Kidney (tissue), 14 donors: ENCODE data around the gene ECHDC3. TPM values are rescaled to one million over a fixed set of nuclear protein-coding genes. Genes with fewer than 3 reads are reported as not detected.

Experiments
- DNase-seq, 5 donors: peaks; one replicate each; pipeline ENCODE4 v3.0.0-alpha.2; 2013 to 2020
- FAIRE-seq: peaks from 2 replicates; lab custom pipeline; 2012; peaks lifted over from hg19 to GRCh38; lab: Jason Lieb, UNC
- H3K27ac ChIP-seq, 2 donors: one replicate each; pipeline ENCODE4 v1.7.0; 2013; ENCODE audit warnings: low read depth in 2 of 2, low read length in 2 of 2, inconsistent platforms in 1 of 2
- H3K27me3 ChIP-seq: one replicate; pipeline ENCODE4 v1.7.1; 2013; ENCODE audit warnings: low read length, inconsistent platforms; ENCODE audit not compliant: control insufficient read depth, insufficient read depth
- H3K36me3 ChIP-seq, 3 donors: one replicate each; pipeline versions ENCODE4 v1.7.0 to v1.7.1; 2013; ENCODE audit warnings: low read length in 3 of 3, control low read depth in 1 of 3, inconsistent platforms in 1 of 3; ENCODE audit not compliant: insufficient read depth in 3 of 3, control insufficient read depth in 2 of 3
- H3K4me1 ChIP-seq, 3 donors: one replicate each; pipeline versions ENCODE4 v1.7.0 to v1.7.1; 2013; ENCODE audit warnings: low read length in 3 of 3, inconsistent platforms in 1 of 3, low read depth in 1 of 3; ENCODE audit not compliant: control insufficient read depth in 2 of 3, insufficient read depth in 2 of 3
- H3K4me3 ChIP-seq, 3 donors: one replicate each; pipeline versions ENCODE4 v1.7.0 to v1.8.1; 2013; ENCODE audit warnings: low read length in 3 of 3, control low read depth in 1 of 3, inconsistent platforms in 1 of 3
- H3K9ac ChIP-seq, 3 donors: one replicate each; pipeline versions ENCODE4 v1.7.0 to v1.7.1; 2013; ENCODE audit warnings: low read length in 3 of 3, control low read depth in 1 of 3, inconsistent platforms in 1 of 3
- H3K9me3 ChIP-seq, 3 donors: one replicate each; pipeline versions ENCODE4 v1.7.0 to v1.7.1; 2013; ENCODE audit warnings: low read length in 3 of 3, control low read depth in 1 of 3, inconsistent platforms in 1 of 3; ENCODE audit not compliant: control insufficient read depth in 2 of 3, insufficient read depth in 1 of 3
- intact Hi-C: fragments of 100-400 bp; cut with DNase I; formaldehyde crosslinking; loops from one replicate; pipeline ENCODE4 v1.11.1; 2022
- polyA plus RNA-seq: library from polyadenylated mRNA; stranded (reverse); fragments of 350-450 nt; fragmentation: Illumina TruSeq; extraction: RNeasy Lipid Tissue Mini Kit (QIAGEN cat#74804); gene quantifications from one replicate; pipeline ENCODE4 v1.2.3, GENCODE V29; 2014; ENCODE audit warnings: low read depth, low replicate concordance; ENCODE audit not compliant: insufficient read depth
- total RNA-seq: library from RNA; stranded (reverse); fragmentation: NEBNext Ultra II Directional; extraction: Animal tissue kit (Norgen Biotek cat#: 25700); gene quantifications from one replicate; pipeline ENCODE4 v1.2.1, GENCODE V29; 2021
- TF ChIP-seq, protein P1 (sequence below): IDR thresholded peaks from 3 replicates; pipeline ENCODE4 v1.5.1; 2012; ENCODE audit warnings: mild to moderate bottlenecking, moderate library complexity, borderline replicate concordance; ENCODE audit not compliant: insufficient read depth; ENCODE audit errors: extremely low read depth
- donor health status: control.
- donor health status: control.
- donor health status: control.
- donor health status: control.
- donor health status: control.
- donor health status: DM: yes; HTN: yes; CAD: no.
- donor health status: Normal renal cell carcinoma (clear cell type).

ECHDC3 gene
- total and polyA plus RNA-seq, 2 donors from 2014 or later, result 32.4 to 132 TPM

DNA sequence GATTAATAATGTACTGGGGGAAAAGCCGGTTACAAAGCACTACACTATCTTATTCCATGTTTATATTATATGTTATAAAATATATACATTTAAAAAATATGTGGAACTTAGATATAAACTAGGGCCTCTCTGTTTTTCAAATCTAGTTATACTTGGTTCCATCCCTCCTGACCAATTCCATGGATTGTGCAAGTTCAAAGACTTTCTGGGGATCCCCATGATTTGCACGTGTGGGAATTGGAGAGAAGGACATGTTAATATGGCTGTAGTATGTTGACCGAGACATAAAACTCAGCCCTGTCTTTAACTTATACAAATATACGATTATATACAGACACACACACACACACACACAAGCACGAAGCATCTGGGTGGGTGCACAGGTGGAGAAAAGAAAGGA, 18.8 kb upstream of the ECHDC3 start:
- no peak overlapping the region for H3K27ac ChIP-seq
- no peaks in the 10 kb centered on the region for H3K9me3 ChIP-seq
- H3K27me3 ChIP-seq, result no peaks in the 10 kb centered on the region
- no peaks in the 10 kb centered on the region for H3K36me3 ChIP-seq
- intact Hi-C loops, result loop anchor here (10.0 kb wide), 1 partner anchor 209 kb away; no protein-coding TSS in a partner anchor
- FAIRE-seq, result no peak
- H3K9ac ChIP-seq, result no peak overlapping the region
- TF ChIP-seq, protein P1, sequence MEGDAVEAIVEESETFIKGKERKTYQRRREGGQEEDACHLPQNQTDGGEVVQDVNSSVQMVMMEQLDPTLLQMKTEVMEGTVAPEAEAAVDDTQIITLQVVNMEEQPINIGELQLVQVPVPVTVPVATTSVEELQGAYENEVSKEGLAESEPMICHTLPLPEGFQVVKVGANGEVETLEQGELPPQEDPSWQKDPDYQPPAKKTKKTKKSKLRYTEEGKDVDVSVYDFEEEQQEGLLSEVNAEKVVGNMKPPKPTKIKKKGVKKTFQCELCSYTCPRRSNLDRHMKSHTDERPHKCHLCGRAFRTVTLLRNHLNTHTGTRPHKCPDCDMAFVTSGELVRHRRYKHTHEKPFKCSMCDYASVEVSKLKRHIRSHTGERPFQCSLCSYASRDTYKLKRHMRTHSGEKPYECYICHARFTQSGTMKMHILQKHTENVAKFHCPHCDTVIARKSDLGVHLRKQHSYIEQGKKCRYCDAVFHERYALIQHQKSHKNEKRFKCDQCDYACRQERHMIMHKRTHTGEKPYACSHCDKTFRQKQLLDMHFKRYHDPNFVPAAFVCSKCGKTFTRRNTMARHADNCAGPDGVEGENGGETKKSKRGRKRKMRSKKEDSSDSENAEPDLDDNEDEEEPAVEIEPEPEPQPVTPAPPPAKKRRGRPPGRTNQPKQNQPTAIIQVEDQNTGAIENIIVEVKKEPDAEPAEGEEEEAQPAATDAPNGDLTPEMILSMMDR, result no peak
- DNase-seq, result no peak
- H3K4me3 ChIP-seq, result no peak overlapping the region
- H3K4me1 ChIP-seq, result no peaks in the 10 kb centered on the region

DNA sequence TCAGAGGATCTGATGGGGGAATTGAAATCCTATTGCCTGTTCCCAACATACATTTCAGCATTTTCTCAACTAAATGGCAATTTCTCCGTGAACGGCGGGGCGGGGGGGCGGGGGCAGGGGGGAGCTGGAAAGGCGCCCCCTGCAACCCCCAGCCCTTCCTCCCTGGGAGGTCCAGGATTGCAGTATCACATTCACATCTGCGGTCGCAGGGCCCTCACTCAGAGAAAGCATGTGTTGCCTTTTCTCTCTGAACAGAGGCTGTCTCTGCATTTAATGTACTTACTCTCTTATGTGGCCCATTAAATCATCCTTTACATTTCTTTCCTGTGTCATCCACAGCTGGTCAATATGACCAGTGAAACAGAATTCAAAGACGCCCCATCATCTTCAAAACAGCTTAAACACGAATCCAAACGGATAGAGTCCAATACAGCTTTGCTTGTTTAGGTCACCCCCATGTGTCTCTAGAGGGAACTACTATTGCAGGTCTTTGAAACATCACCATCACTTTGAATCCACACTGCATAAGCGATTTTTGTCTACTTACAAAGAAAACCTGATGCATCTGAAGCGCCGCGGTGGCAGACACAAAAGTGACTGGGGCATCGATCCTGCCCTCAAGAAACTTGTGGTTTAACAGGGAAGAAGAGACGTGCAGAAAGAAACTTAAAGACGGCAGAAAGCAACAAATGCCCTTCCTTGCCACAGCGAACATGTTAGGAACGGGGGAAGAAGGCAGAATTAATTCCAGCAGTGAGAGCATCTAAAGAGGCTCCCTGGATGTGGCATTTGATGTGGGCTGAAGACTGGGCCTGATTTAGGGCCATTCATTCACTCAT, 17.0 kb upstream of the ECHDC3 start:
- no peak overlapping the region for H3K4me3 ChIP-seq
- H3K27ac ChIP-seq, result no peak overlapping the region
- H3K4me1 ChIP-seq, result no peaks in the 10 kb centered on the region
- intact Hi-C loops, result loop anchor here (10.0 kb wide), 1 partner anchor 210 kb away; no protein-coding TSS in a partner anchor
- H3K9me3 ChIP-seq, result peaks cover 0 to 6% (median 0%) of the 10 kb centered on the region in 3 donors
- DNase-seq, result peak in 2 of 5 donors; percentile 71 to 81
- no peaks in the 10 kb centered on the region for H3K36me3 ChIP-seq
- no peak for FAIRE-seq
- no peak overlapping the region for H3K9ac ChIP-seq
- H3K27me3 ChIP-seq, result no peaks in the 10 kb centered on the region
- TF ChIP-seq, protein P1, result peak; percentile 62

DNA sequence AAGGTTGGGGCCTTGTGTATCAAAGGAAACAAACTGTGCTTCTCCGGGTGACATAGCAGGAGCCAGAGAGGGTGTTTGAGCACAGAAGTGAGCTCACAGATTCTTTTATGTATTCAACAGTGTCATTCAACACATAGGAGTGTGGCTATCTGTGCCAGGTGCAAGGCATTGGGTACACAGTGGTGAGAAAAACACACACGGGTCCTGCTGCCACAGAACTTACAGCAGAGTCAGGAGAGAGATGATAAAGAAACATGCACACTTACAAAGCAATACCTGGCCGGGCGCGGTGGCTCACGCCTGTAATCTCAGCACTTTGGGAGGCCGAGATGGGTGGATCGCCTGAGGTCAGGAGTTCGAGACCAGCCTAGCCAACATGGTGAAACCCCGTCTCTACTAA, 16.3 kb upstream of the ECHDC3 start:
- Histone ChIP-seq H3K4me3 (no peak overlapping the region), H3K9ac (no peak overlapping the region), H3K4me1 (no peaks in the 10 kb centered on the region), H3K27ac (no peak overlapping the region), H3K9me3 (peaks cover 0 to 13% (median 0%) of the 10 kb centered on the region in 3 donors), H3K36me3 (no peaks in the 10 kb centered on the region), H3K27me3 (no peaks in the 10 kb centered on the region)
- DNase-seq (no peak), FAIRE-seq (no peak)
- intact Hi-C loops, result loop anchor here (10.0 kb wide), 1 partner anchor 211 kb away; no protein-coding TSS in a partner anchor
- TF ChIP-seq, protein P1, result no peak
